Measurements from ENCODE around the gene GRIK4. TPM values are rescaled to one million over a fixed set of nuclear protein-coding genes. Genes with fewer than 3 reads are reported as not detected.

The GRIK4 gene
- total and polyA plus RNA-seq, 2 of the 4 experiments (the other 2 are of a cell fraction): 0.18 to 0.38 TPM

DNA sequence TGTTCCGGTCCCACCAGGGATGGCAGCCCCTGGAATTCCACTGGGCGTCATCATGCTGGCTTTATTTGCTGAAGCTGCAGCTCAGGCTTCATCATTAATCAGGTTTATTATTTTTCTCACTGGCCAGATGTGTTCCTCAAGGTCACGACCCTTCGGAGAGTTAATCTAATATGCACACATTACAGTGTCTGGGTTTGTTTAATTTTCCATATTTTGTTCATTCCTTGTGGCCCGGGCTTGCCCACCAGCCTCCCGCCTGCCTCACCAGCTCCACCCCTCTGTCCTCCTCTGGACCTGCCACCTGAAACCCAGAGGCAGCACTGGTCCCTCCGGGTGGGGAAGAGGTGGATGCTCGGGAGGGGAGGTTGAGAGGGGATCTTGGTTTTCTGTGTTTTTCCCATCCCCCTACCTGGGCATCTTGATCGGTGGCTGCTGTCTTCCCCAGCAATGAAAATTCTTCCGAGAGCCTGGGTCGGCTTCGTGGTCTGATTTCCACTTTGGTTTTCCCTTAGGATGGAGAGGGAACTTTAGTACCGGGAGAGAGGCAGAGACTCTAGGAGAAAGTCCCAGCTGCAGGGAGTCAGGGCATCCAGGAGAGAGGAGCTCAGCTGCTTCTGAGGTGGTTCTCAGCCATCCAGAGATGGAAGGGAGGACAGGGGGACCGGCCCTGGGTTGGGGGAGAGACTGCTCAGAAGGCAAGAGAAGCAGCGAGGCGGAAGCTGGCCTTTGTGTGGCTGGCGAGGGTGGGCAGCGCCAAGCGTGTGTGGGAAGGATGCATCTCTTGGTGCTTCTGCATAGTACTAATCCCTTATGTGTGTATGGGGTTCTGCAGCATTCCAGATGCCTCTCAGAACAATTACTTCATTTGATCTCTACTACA lies 2.1 kb downstream of the GRIK4 start:
- Histone ChIP-seq H3K4me3 (ENCODE audit: insufficient read depth, low read depth, low read length) (no peak overlapping the region), H3K14ac (replicated peaks; ENCODE audit: low read depth, low read length) (no peak overlapping the region), H2AK9ac (replicated peaks; ENCODE audit: low read depth, low read length, poor library complexity) (no peak overlapping the region), H4K91ac (ENCODE audit: insufficient read depth, low read depth, low read length) (no peak overlapping the region), H3K23ac (ENCODE audit: low read depth, low read length) (no peak overlapping the region), H3K27ac (ENCODE audit: insufficient read depth, low read length) (no peak overlapping the region), H3K27me3 (ENCODE audit: control insufficient read depth, insufficient read depth, low read length) (peaks cover 4% of the 10 kb centered on the region; the same call in 1 of the 2 replicates), H3K9ac (ENCODE audit: low read depth, low read length) (no peak overlapping the region), H4K5ac (ENCODE audit: low read depth, low read length) (no peak overlapping the region), H3K9me3 (ENCODE audit: control insufficient read depth, insufficient read depth, low read length) (no peaks in the 10 kb centered on the region), H3K4me2 (ENCODE audit: low read depth, low read length) (no peak overlapping the region), H3K9me1 (ENCODE audit: insufficient read depth, low read length) (peaks cover 8% of the 10 kb centered on the region; the same call in 1 of the 2 replicates), H2BK120ac (ENCODE audit: low read depth, low read length) (no peak overlapping the region), H2BK15ac (ENCODE audit: low read depth, low read length) (no peak overlapping the region), H2BK5ac (ENCODE audit: low read depth, low read length, poor library complexity, severe bottlenecking) (no peak overlapping the region), H3K79me1 (ENCODE audit: low read depth in 1 of 2, low read length in 2 of 2) (no peaks in the 10 kb centered on the region), H4K8ac (ENCODE audit: low read depth in 2 of 2, low read length in 2 of 2) (no peak overlapping the region), H2AK5ac (ENCODE audit: low read depth, low read length) (no peak overlapping the region), H4K20me1 (ENCODE audit: insufficient read depth, low read length) (no peaks in the 10 kb centered on the region), H3K56ac (ENCODE audit: extremely low read depth, insufficient read depth, low read length) (no peak overlapping the region), H3K4me1 (ENCODE audit: control insufficient read depth, insufficient read depth, low read length) (peaks cover 13% of the 10 kb centered on the region; the same call in 1 of the 2 replicates), H2BK20ac (ENCODE audit: low read depth, low read length) (no peak overlapping the region), H3K36me3 (ENCODE audit: control insufficient read depth, insufficient read depth, low read length) (no peaks in the 10 kb centered on the region), H2AFZ (replicated peaks; ENCODE audit: low read length, poor library complexity) (peak overlapping the region; percentile 8), H3K4ac (ENCODE audit: low read depth, low read length) (no peak overlapping the region), H3K18ac (ENCODE audit: low read depth, low read length) (no peak overlapping the region)
- ChIA-PET POLR2A (ENCODE audit: unreplicated experiment) (no interaction called here), CTCF (interaction anchor here (0.8 to 1.4 kb wide), 2 partner anchors 417 to 439 kb away, joined by 3 to 4 read pairs; no protein-coding TSS in a partner anchor)
- intact Hi-C loops (cut with micrococcal nuclease) (loop anchor here (10.0 kb wide), 1 partner anchor 201 kb away; no protein-coding TSS in a partner anchor), dilution Hi-C loops (cut with HindIII; ENCODE audit: low sequenced_read_pairs, unreplicated experiment) (no loop called here), in situ Hi-C loops (cut with MboI; ENCODE audit: low sequenced_read_pairs) (loop anchor here (5.0 kb wide), 2 partner anchors 174 to 289 kb away; no protein-coding TSS in a partner anchor)
- TF ChIP-seq ELK1 (IDR thresholded peaks at IDR 0.05; ENCODE audit: borderline replicate concordance, low read depth, low read length) (no peak), CHD1 (IDR thresholded peaks at IDR 0.05; ENCODE audit: low read depth, low read length) (no peak), MAZ (IDR thresholded peaks at IDR 0.05; ENCODE audit: borderline replicate concordance, low read depth, low read length) (no peak), SMC3 (IDR thresholded peaks at IDR 0.05; ENCODE audit: low read depth, low read length) (no peak), NFE2L2 (IDR thresholded peaks at IDR 0.05; ENCODE audit: low read depth, low read length) (no peak), BHLHE40 (IDR thresholded peaks at IDR 0.05; ENCODE audit: low read depth, low read length) (no peak)
- TF ChIP-seq, protein P1, sequence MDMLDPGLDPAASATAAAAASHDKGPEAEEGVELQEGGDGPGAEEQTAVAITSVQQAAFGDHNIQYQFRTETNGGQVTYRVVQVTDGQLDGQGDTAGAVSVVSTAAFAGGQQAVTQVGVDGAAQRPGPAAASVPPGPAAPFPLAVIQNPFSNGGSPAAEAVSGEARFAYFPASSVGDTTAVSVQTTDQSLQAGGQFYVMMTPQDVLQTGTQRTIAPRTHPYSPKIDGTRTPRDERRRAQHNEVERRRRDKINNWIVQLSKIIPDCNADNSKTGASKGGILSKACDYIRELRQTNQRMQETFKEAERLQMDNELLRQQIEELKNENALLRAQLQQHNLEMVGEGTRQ (IDR thresholded peaks at IDR 0.05; ENCODE audit: low read depth, low read length): no peak
- WGBS, 2 experiments (ENCODE audit: extremely low coverage in 2 of 2, insufficient read length in 1 of 2): 80% methylated on average over 4 of the region's 19 CpGs; no CpG with 5 or more reads in 1 of the 2 experiments
- ATAC-seq (ENCODE audit: low read depth) (no peak), DNase-seq (no peak)
- BruUV-seq (replicated peaks): no TSS peak
